ENCODE measurements around the gene SH2D2A. TPM values are rescaled to one million over a fixed set of nuclear protein-coding genes. Genes with fewer than 3 reads are reported as not detected.

Gene SH2D2A
- total RNA-seq, 1 donor from 2014 or later: 2.2 TPM

- H3K27me3 Mint-ChIP-seq: peaks cover 35% of the 10 kb centered on the region
- H3K27ac Mint-ChIP-seq: no peak overlapping the region
- DNase-seq (ENCODE audit: extremely low spot score, unreplicated experiment): no peak
- H3K4me1 Mint-ChIP-seq (ENCODE audit: unreplicated experiment): peaks cover 29% of the 10 kb centered on the region
- no peak for TF ChIP-seq CTCF (conservative IDR thresholded peaks at IDR 0.05)
- no peaks in the 10 kb centered on the region for H3K36me3 Mint-ChIP-seq
- no peak overlapping the region for H3K4me3 Mint-ChIP-seq
- H3K9me3 Mint-ChIP-seq: no peaks in the 10 kb centered on the region
These were observed 7.4 kb downstream of the SH2D2A start for GRCh38 chr1:156809281-156809680.

GRCh38 chr1:156808186-156809030, 8.2 kb downstream of the SH2D2A start:
- H3K27me3 Mint-ChIP-seq: peaks cover 32% of the 10 kb centered on the region
- no peaks in the 10 kb centered on the region for H3K36me3 Mint-ChIP-seq
- TF ChIP-seq CTCF (conservative IDR thresholded peaks at IDR 0.05): no peak
- no peak overlapping the region for H3K4me3 Mint-ChIP-seq
- no peak for DNase-seq (ENCODE audit: extremely low spot score, unreplicated experiment)
- peaks cover 33% of the 10 kb centered on the region for H3K4me1 Mint-ChIP-seq (ENCODE audit: unreplicated experiment)
- no peaks in the 10 kb centered on the region for H3K9me3 Mint-ChIP-seq
- no peak overlapping the region for H3K27ac Mint-ChIP-seq

GRCh38 chr1:156807627-156808026, 9.0 kb downstream of the SH2D2A start:
- H3K36me3 Mint-ChIP-seq: no peaks in the 10 kb centered on the region
- no peaks in the 10 kb centered on the region for H3K9me3 Mint-ChIP-seq

GRCh38 chr1:156806512-156807440, 9.9 kb downstream of the SH2D2A start:
- Mint-ChIP-seq H3K27ac (no peak overlapping the region), H3K4me1 (ENCODE audit: unreplicated experiment) (peaks cover 38% of the 10 kb centered on the region)
- no peak for TF ChIP-seq CTCF (conservative IDR thresholded peaks at IDR 0.05)

More at GRCh38 chr1:156807627-156808026, 9.0 kb downstream of the SH2D2A start:
- Mint-ChIP-seq H3K27ac (no peak overlapping the region), H3K27me3 (peaks cover 27% of the 10 kb centered on the region), H3K4me3 (no peak overlapping the region), H3K4me1 (ENCODE audit: unreplicated experiment) (peaks cover 31% of the 10 kb centered on the region)
- TF ChIP-seq CTCF (conservative IDR thresholded peaks at IDR 0.05): no peak
- DNase-seq (ENCODE audit: extremely low spot score, unreplicated experiment): no peak

GRCh38 chr1:156805766-156806511, 10.7 kb downstream of the SH2D2A start:
- Mint-ChIP-seq H3K27ac (no peak overlapping the region), H3K4me3 (peak overlapping the region; percentile 34), H3K36me3 (peaks cover 12% of the 10 kb centered on the region), H3K27me3 (peaks cover 11% of the 10 kb centered on the region), H3K4me1 (ENCODE audit: unreplicated experiment) (peaks cover 38% of the 10 kb centered on the region), H3K9me3 (no peaks in the 10 kb centered on the region)
- TF ChIP-seq CTCF (conservative IDR thresholded peaks at IDR 0.05): no peak
- DNase-seq (ENCODE audit: extremely low spot score, unreplicated experiment): no peak

More at GRCh38 chr1:156806512-156807440, 9.9 kb downstream of the SH2D2A start:
- no peak for DNase-seq (ENCODE audit: extremely low spot score, unreplicated experiment)
- Mint-ChIP-seq H3K4me3 (no peak overlapping the region), H3K9me3 (no peaks in the 10 kb centered on the region), H3K27me3 (peaks cover 19% of the 10 kb centered on the region), H3K36me3 (peaks cover 5% of the 10 kb centered on the region)

Data from type B pancreatic cell (in vitro differentiated cells).